ENCODE data around the gene SENP3.

The SENP3 gene

DNA sequence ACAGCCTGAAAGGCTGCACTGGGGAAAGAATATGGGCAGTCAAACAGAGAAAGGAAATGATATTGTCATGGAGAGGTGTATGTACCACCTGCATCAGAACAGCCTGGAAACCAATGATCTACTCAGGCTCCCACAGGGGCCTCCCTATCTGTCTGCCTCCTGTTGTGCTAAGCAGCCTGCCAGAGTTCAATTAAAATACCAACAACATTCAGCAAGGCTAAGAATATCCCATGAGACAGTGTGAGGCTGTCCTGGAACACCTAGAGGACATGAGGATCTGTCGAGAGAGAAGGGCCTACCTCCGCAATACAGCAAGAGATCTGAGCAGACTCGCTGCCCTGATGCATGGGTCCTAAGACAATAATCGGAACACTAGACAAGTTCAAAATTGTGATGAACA lies 44.6 kb downstream of the SENP3 start:
- no peak for DNase-seq

DNA sequence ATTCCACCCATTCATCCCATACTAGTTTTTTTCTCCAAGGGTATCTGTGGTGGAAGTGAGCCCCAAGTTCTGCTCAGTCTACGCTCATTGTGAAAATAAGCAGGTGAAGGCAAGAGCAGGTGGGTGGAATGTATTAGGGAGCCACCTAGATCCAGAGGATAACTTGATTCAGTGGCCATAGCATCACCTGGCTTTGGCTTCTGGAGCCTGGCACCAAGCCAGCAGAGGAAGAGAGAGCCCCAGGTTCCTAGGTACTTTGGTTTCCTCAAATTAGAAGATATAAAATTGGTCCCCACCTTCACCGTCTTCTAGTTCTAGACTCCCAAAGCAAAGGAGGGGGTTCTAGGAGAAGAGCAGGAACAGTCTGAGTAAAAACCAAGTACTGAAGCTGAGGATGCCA lies 48.9 kb downstream of the SENP3 start:
- no peak for DNase-seq

DNA sequence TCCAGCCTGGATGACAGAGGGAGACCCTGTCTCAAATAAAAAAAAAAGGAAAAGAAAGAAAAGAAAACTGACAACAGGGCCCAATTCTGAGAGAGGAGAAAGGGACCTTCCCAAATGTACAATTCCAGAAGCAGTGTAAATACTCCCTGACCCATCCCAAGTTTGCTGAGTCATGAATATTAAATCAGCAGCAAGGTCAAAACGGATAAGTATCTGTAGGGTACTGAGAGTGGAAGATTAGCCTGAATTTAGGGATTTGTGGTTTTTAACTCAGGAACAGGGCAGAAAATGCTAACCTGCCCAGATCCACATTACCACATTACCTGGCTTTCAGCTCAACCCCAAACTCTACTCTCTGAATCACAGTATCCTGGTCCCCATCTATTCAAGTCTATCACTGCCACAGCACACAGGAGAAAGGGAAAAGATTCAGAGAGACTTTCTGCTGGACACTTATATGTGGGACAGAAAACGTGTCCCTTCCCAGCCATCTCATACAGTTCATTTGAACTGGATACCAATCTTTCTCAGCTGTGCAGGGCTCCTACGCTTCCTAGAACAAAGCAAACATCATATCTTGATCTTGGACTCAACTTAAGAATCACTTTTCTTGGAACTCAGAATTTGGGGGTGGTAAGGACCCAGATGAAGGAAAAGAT lies 50.0 kb downstream of the SENP3 start:
- no peak for DNase-seq

DNA sequence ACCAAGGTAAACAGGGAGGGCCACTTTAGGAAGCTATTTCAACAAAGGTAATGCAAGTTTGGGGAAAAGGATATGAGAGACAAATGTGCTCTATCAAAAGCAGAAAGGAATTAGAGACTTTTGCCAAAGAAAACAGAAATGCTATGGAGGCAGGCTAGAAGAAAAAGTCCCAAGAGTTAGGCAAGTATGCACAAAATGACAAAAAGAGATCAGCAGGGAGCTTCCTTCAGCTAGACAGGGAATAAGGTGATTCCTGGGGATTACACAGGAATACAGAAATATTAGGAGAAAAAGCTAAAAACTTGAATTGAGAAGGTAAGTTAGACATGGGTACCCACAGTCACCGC lies 50.5 kb downstream of the SENP3 start:
- no peak for DNase-seq

DNA sequence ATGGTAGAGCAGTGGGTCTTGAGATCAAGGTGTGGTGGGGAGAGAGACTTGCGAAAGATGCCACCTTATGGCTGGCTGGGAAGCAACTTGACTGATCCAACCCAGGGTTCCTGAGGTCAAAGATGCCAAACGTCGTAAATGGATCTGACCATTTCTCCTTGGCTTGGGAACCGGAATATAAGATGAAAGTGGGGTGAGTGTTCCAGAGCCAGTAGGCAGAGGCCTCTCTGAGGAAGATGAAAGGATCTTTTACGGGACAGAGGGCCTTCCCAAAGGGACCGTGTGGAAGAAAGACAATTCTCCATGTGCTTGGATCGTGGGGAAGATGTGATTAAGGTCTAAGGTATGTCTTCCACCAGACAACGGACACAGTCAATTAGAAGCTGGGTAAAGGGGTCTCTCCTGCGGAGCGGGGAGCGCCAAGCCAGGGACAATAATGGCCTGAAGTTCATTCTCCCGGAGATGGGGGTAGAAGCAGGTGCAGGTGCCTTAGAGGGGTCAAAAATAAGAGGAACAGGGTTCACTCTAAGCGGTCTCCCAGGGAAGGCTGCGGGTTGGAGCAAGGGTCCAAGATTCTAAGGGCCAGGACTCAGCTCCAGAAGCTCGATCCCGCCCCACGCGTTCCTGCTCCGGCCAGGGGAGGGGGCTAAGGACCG lies 52.2 kb downstream of the SENP3 start:
- DNase-seq, result no peak

DNA sequence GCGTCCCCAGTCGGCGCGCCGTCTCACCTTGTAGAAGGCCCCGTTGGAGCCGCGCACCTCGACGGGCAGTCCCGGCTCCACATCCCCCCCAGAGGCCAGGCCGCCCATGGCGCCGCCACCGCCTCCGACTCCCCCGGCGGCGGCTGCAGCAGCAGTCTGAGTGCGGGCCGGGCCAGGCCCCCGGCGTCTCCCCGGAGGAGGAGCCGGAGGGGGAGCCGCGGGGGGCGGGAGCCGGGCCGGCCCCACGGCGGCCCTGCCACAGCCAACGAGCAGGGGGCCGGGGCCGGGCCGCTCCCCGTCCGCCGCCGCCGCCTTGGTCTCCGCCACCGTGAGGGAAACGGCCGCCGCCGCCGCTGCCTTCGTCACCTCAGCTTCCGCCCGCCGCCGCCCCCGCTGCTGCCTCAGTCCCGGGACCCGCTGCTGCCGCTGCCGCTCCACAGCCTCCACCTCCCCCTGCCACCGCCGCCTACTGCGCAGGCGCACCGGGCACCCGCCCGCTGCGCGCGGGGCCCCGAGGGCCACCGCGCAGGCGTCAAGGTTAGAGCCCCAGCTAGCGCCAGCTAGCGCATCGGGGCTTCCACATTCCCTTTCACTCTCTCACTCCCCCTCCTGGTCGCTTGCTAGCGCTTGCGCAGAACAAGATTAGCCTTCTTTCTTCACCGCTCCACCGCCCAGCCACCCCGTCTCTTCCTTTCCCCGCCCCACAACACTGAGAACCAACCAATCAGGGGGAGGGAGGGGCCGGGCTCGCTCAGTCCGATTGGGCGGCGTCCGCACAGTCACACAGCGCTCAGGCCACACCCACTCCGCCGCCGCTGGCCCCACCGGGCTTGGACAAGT lies 52.9 kb downstream of the SENP3 start, which contains the start of gene FXR2:
Gene FXR2, minus strand, starts transcription at position 473 of the 840 bp plus-strand sequence. Its CDS starts 365 bp downstream, at position 108.
- DNase-seq, result peak; percentile 100

DNA sequence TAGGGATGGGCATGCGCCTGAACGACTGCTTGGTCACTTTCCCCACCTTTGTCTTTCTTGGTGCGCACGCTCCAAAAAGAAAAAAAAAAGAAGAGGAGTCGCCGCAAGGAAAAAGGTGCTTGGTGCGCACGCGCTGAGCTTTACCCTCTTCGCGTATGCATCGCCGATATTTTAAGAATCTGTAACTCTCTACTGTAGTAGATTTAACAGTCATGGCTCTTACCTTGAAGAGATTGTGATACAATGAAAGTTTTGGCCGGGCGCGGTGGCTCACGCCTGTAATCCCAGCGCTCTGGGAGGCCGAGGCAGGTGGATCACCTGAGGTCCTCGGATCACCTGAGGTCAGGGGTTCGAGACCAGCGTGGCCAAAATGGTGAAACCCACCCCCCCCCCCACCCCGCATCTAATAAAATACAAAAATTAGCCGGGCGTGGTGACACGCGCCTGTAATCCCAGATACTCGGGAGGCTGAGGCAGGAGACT lies 53.6 kb downstream of the SENP3 start:
- DNase-seq, result no peak

DNA sequence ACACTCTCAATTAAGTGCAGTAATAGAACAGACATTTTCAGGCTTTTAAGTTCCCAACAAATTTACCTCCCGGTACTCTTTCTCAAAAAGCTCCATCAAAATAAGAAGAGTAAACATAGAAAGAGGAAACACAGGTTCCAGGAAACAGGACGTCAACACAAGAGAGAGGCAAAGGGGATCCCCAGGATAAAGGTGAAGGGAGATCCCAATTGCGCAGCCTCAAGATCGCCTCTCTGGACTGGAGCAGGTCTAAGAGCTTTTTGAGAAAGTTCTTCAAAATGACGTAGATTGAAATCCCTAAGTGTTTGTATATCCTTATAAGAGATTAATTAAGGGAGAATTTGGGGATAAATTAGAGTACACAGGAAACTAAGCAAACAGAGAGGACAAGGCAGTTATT lies 56.9 kb downstream of the SENP3 start:
- no peak for DNase-seq

DNA sequence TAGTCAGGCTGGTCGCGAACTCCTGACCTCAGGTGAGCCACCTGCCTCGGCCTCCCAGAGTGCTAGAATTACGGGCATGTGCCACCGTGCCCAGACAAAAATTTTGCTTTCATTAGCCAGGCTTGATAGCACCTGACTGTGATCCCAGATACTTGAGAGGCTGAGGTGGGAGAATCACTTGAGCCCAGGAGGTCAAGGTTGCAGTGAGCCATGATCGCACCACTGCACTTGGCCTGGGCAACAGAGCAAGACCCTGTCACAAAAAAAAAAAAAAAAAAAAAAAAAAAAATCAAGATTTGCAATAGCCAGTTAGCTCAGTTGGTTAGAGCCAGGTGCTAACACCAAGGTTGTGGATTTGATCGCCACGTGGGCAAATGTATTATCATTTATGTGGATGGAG lies 59.1 kb downstream of the SENP3 start:
- no peak for DNase-seq

All from SIG-M5 (cell line).